EH (cell line): ENCODE data around the gene VPS26B.
"Not testable (repeated sequence)": the region's sequence is repeated elsewhere in the genome, so short reads cannot be mapped to it uniquely, and the experiment has no call there.

Experiments used
- DNase-seq: peaks from one replicate; pipeline ENCODE4 v3.0.0-alpha.2; 2015; ENCODE audit warnings: low read depth

Gene VPS26B

GRCh38 chr11:134231958-134232659, 7.6 kb downstream of the VPS26B start:
- no peak for DNase-seq

- no peak for DNase-seq
Measured at GRCh38 chr11:134233729-134234179, 9.3 kb downstream of the VPS26B start.

DNA sequence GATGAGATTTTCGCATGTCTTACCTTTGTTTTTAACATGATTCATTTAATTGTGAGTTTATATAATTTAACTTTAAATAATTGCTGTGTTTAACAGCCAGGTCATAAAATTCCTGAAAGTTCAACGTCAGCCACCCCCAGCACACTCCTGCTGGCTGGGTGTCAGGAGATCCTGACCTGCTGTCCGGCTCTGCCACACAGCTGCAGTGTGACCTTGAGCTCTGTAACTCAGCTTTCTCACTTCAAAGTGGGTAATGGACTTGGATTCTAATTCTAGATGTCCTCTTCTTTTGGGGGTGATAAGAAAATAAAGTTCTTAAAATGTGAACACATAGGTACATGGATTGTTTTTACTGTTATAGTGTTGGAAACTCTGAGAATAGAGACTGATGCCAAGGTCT, 10.9 kb downstream of the VPS26B start:
- no peak for DNase-seq

- DNase-seq: peak; percentile 58
Measured at GRCh38 chr11:134236834-134237556, 12.5 kb downstream of the VPS26B start.

DNA sequence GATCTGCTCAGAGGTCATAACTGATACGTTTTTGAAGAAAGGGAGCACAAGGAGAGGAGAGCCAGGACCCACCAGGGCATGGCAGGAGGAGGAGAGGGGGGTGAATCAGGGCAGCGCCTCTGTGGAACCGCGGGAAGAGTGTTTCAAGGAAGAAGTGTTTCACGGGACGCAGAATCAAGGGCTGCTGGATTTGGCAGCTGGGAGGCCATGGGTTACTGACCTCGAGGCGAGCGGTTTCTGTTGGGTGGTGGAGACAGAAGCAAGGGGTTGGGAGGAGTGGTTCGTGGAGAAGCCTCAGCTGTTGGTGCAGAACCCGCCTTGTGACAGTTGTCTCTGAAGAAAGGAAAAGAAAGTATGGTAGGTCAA, 13.1 kb downstream of the VPS26B start:
- no peak for DNase-seq

DNA sequence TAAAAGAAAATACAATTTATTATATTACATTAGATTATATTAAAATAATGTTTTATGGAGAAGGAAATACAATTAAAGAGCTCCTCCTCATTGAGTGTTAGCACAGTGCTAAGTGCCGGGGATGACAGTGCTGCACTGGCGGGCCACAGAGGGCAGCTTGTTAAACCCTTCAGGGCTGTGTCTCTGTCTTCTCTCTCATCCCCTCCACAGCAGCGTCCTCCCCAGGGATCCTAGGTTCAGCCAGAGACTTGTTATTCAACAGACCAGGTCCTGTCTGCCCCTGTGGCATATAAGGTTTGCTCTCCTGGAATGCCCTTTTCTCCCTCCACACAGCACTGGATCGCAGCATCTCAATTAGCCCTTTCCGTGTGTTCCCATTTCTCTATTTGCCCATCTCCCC, 14.5 kb downstream of the VPS26B start:
- DNase-seq: no peak

DNA sequence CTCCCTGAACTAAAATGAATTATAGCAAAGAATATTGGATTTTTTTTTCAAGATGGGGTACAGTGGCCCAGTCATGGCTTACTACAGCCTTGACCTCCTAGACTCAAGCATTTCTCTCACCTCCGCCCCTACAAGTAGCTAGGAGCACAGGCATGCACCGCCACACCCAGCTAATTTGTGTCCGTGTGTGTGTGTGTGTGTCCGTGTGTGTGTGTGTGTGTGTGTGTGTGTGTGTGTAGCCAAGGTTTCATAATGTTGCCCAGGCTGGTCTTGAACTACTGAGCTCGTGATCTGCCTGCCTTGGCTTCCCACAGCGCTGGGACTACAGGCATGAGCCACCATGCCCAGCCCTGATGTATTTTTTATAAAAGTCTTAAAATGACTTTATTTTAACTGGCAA, 16.1 kb downstream of the VPS26B start:
- DNase-seq: no peak

- DNase-seq: no peak
Measured at GRCh38 chr11:134242376-134242775, 17.9 kb downstream of the VPS26B start.

DNA sequence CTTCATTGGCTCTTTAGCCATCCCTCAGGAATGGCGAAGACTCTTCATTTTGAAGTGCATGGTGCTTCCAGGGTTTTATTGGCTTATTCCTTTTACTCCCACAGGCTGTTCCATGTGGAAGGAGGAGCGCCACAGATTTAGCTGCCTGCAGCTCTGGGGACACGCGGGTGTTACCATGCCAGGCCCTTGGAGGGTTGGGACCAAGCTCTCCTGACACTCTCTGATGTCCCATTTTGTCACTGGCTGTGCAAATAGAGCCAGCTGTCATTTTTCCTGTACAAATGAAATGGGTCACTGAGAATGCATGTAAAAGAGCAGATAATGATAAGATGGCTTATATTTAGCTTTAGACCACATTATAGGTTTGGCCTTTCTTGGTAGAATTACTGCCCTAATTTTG, 19.4 kb downstream of the VPS26B start:
- no peak for DNase-seq

DNA sequence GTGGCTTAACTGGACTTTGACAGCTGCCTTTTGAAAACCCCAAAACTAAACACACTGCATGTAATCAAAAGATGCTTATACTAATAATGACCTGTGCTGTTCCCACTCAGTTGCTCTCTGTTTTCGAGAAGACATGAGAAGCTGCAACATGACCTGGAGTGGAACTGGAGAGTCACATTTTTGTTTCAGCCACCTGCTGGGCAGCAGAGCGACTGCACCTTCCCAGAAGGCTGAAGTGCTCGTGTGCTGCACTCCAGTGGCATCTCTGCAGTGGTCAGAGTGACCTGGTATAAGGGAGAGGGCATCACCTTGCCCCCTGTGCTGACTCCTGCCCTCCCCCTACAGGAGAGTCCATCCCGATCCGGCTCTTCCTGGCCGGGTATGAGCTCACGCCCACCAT, 20.1 kb downstream of the VPS26B start:
- DNase-seq: peak; percentile 34

GRCh38 chr11:134245434-134245833, 21.0 kb downstream of the VPS26B start:
- DNase-seq: no peak

- DNase-seq: no peak
Measured at GRCh38 chr11:134246100-134246499, 21.6 kb downstream of the VPS26B start.

GRCh38 chr11:134246678-134247077, 22.2 kb downstream of the VPS26B start:
- no peak for DNase-seq

- DNase-seq: no peak
Measured at GRCh38 chr11:134248910-134249480, 24.5 kb downstream of the VPS26B start.

- DNase-seq: no peak
Measured at GRCh38 chr11:134250246-134250645, 25.8 kb downstream of the VPS26B start.

DNA sequence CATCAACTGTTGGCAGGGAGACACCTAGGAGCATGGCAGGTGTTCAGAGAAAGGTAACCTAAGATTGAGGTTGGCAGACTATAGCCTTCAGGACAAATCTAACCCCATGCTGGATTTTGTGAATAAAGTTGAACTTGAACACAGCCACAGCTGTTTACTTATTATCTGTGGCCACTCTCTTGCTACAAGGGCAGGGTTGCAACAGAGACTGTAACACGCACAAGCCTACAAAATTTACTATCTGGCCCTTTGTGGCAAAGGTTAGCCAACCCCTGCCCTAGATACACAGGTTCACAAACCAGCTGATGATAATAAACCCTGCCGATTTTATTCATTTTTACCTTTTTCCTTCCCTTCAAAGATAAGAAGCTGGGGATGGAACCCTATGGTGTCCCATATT, 26.2 kb downstream of the VPS26B start:
- DNase-seq: no peak

GRCh38 chr11:134252346-134253187, 28.1 kb downstream of the VPS26B start:
- no peak for DNase-seq

- DNase-seq: peak; percentile 97
Measured at GRCh38 chr11:134253188-134253993, 28.9 kb downstream of the VPS26B start, which contains the start of the genes ACAD8 and THYN1. Gene ACAD8, plus strand, starts transcription at chr11:134253568. Its CDS starts 33 bp downstream, at chr11:134253601. Gene THYN1, minus strand, starts transcription at chr11:134253352. Its CDS starts 470 bp downstream, at chr11:134252882.

- no peak for DNase-seq
Measured at GRCh38 chr11:134254433-134255183, 30.1 kb downstream of the VPS26B start.

GRCh38 chr11:134255184-134255561, 30.7 kb downstream of the VPS26B start:
- DNase-seq: not testable (repeated sequence)

DNA sequence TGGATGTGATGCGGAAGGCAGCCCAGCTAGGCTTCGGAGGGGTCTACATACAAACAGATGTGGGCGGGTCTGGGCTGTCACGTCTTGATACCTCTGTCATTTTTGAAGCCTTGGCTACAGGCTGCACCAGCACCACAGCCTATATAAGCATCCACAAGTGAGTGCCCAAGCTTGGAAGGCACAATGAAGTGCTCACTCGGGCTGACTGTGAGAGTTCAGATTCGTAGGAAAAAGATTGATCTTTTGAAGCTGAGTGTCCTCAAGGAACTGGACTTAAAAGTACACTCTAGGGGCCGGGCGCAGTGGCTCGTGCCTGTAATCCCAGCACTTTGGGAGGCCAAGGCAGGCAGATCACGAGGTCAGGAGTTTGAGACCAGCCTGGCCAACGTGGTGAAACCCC, 32.6 kb downstream of the VPS26B start:
- DNase-seq: no peak
